Gastroesophageal sphincter (tissue), 3 donors: ENCODE data around the gene RGSL1.

Experiments used
- POLR2A ChIP-seq, 2 donors: fragments of 450-650 bp; IDR thresholded peaks; one replicate each; pipeline ENCODE4 v1.6.1; 2017; ENCODE audit warnings: antibody characterized with exemption in 2 of 2, mild to moderate bottlenecking in 2 of 2, moderate library complexity in 1 of 2
- POLR2AphosphoS5 ChIP-seq: sonication (generic); formaldehyde crosslinking; IDR thresholded peaks from one replicate; pipeline ENCODE4 v1.6.1; 2017; ENCODE audit warnings: antibody characterized with exemption
- TF ChIP-seq, protein P1 (sequence below), 4 experiments: fragments of 200-600 bp in 2 of 4; fragments of 450-650 bp in 2 of 4; sonication (generic) in 1 of 4; IDR thresholded peaks; one replicate each; pipeline ENCODE4 v1.5.1; 2017 to 2019; ENCODE audit warnings: antibody characterized with exemption in 4 of 4, mild to moderate bottlenecking in 2 of 4, moderate library complexity in 2 of 4

DNA sequence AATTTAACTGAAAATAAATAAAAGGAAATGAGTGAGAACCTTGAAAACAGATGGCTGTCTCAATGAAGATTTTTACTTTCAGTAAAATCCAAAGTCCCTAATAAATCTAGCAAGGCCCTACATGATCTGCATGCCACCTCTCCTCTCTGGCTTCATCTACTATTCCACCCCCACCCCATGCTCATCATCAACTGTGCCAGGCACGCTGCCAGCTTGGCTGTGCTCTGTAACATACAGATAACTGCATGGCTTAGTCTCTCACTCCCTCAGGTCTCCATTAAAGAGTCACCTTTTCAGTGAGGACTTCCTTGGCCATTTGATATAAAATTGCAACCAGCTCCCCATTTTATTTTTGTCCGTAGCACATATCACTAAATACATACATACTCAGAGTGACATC is 26.7 kb downstream of the RGSL1 start:
- no peak for TF ChIP-seq POLR2AphosphoS5
- TF ChIP-seq, protein P1, sequence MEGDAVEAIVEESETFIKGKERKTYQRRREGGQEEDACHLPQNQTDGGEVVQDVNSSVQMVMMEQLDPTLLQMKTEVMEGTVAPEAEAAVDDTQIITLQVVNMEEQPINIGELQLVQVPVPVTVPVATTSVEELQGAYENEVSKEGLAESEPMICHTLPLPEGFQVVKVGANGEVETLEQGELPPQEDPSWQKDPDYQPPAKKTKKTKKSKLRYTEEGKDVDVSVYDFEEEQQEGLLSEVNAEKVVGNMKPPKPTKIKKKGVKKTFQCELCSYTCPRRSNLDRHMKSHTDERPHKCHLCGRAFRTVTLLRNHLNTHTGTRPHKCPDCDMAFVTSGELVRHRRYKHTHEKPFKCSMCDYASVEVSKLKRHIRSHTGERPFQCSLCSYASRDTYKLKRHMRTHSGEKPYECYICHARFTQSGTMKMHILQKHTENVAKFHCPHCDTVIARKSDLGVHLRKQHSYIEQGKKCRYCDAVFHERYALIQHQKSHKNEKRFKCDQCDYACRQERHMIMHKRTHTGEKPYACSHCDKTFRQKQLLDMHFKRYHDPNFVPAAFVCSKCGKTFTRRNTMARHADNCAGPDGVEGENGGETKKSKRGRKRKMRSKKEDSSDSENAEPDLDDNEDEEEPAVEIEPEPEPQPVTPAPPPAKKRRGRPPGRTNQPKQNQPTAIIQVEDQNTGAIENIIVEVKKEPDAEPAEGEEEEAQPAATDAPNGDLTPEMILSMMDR (IDR thresholded peaks at IDR 0.05) = no peak
- TF ChIP-seq POLR2A (IDR thresholded peaks at IDR 0.05) = no peak
